IgD-negative memory B cell (primary cell): ENCODE results near the gene VAT1L. TPM values are rescaled to one million over a fixed set of nuclear protein-coding genes. Genes with fewer than 3 reads are reported as not detected.

Experiments
- H3K27ac Mint-ChIP-seq, 3 donors: one replicate each; pipeline ENCODE4 v1.8.0; 2020 to 2022; ENCODE audit warnings: mild to moderate bottlenecking in 3 of 3, mixed read lengths in 3 of 3, moderate library complexity in 1 of 3
- H3K27me3 Mint-ChIP-seq: one replicate; pipeline ENCODE4 v1.8.0; 2021; ENCODE audit warnings: mixed read lengths
- H3K36me3 Mint-ChIP-seq: one replicate; pipeline ENCODE4 v1.8.0; 2020; ENCODE audit warnings: mild to moderate bottlenecking, mixed read lengths
- H3K4me1 Mint-ChIP-seq, 3 donors: one replicate each; pipeline ENCODE4 v1.8.0; 2020 to 2022; ENCODE audit warnings: mixed read lengths in 3 of 3, mild to moderate bottlenecking in 1 of 3
- H3K4me3 Mint-ChIP-seq, 4 donors: one replicate each; pipeline ENCODE4 v1.8.0; 2020 to 2022; ENCODE audit warnings: mild to moderate bottlenecking in 4 of 4, mixed read lengths in 4 of 4, moderate library complexity in 3 of 4
- H3K9me3 Mint-ChIP-seq, 3 donors: one replicate each; pipeline ENCODE4 v1.8.0; 2020 to 2021; ENCODE audit warnings: mixed read lengths in 3 of 3, mild to moderate bottlenecking in 1 of 3
- polyA plus RNA-seq: library from polyadenylated mRNA; unstranded; fragments of 300-500 nt; fragmentation: Illumina TruSeq; gene quantifications from one replicate; pipeline ENCODE4 v1.2.3, GENCODE V29; 2021

Gene VAT1L, protein sequence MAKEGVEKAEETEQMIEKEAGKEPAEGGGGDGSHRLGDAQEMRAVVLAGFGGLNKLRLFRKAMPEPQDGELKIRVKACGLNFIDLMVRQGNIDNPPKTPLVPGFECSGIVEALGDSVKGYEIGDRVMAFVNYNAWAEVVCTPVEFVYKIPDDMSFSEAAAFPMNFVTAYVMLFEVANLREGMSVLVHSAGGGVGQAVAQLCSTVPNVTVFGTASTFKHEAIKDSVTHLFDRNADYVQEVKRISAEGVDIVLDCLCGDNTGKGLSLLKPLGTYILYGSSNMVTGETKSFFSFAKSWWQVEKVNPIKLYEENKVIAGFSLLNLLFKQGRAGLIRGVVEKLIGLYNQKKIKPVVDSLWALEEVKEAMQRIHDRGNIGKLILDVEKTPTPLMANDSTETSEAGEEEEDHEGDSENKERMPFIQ
- not detected for polyA plus RNA-seq

DNA sequence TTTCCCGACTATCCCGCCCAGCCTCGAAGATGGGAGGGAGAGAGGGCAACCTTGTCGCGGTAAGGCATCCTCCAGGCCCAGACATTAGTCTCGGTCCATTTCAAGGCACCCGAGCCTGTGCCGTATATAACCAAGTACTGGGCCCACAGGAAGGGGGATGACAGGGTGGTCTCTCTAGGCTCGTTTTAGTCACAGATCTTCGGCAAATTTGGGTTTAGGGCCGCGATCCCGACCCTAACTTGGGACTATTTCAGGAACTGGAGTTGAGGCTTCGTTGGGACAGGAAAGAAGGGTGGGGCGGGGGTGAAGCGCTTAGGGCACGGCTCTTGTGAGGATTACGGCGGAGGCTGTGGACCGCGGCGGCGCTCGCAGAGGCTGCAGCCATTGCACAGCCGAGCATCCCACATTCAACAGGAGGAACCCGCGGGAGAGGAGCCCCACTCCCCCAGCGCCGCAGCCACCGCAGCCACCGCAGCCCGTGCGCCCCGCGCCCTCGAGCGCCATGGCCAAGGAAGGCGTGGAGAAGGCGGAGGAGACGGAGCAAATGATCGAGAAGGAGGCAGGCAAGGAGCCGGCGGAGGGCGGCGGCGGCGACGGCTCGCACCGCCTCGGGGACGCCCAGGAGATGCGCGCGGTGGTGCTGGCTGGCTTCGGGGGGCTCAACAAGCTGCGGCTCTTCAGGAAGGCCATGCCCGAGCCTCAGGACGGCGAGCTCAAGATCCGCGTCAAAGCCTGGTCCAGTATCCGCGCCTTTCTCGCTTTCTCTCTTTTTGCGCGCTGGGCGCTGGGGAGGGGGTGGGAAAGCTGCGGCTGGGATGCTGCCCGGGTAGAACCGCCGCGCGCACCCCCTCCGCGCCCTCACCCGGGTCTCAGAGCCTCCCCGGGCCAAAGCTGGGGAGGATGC is at the start of gene VAT1L:
Gene VAT1L (plus strand): TSS at position 384 of the 904 bp plus-strand sequence. CDS start 119 bp downstream, at position 503.
- H3K36me3 Mint-ChIP-seq, result no peaks in the 10 kb centered on the region
- H3K4me1 Mint-ChIP-seq, result peaks cover 0 to 10% (median 6%) of the 10 kb centered on the region in 3 donors
- H3K27me3 Mint-ChIP-seq, result peaks cover 44% of the 10 kb centered on the region
- H3K4me3 Mint-ChIP-seq, result peak within 1 kb of the TSS in 3 of 4 donors; percentile 75 to 89 (median 75)
- H3K9me3 Mint-ChIP-seq, result peaks cover 0 to 2% (median 0%) of the 10 kb centered on the region in 3 donors
- no peak within 1 kb of the TSS for H3K27ac Mint-ChIP-seq

DNA sequence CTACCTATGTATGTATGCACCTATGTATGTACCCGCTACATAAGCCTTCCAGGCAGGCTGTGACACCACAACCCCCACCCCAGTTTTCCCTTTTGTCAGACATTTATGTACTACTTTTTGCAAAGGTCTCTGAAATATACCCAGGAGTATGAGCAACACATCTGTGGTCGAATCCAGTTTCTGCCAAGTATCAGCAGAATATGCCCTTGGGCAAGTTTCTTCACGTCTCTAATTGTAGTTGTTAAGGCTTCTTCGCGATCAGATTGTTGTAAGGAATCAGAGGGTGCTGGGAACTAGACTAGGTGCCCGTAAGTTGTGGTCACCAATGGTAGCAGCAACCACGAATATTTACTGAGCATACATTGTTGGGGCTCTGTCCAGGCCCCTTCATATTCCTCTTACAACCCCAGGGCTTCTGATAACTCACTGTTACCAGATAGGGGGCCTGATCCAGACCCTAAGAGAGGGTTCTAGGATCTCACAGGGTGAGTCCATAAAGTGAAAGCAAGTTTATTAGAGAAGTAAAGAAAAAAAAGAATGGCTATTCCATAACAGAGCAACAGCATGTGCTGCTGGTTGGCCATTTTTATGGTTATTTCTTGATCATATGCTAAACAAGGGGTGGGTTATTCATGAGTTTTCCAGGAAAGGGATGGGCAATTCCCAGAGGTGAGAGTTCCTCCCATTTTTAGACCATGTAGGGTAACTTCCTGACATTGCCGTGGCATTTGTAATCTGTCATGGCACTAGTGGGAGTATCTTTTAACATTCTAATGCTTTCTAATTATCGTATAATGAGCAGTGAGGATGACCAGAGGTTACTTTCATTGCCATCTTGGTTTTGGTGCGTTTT is 49.4 kb upstream of the VAT1L start:
- Mint-ChIP-seq H3K27ac (no peak overlapping the region), H3K4me3 (no peak overlapping the region), H3K36me3 (no peaks in the 10 kb centered on the region), H3K27me3 (no peaks in the 10 kb centered on the region), H3K9me3 (peaks cover 0 to 7% (median 6%) of the 10 kb centered on the region in 3 donors), H3K4me1 (peaks cover 0 to 2% (median 0%) of the 10 kb centered on the region in 3 donors)

DNA sequence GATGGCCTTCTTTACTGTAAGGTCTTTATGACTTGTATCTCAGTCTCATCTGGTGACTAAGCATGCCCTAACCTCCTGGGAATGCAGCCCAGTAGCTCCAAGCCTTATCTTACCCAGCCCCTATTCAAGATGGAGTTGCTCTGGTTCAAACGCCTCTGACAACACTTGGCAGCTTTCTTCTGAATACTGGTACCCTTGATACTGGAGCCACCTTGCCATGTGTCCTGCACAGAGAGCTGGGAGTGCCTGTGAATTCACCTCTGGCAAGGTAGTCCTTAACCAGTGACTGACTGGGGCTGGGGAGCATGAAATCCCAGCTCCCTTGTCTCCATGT is 48.8 kb upstream of the VAT1L start:
- no peak overlapping the region for H3K27ac Mint-ChIP-seq
- H3K4me1 Mint-ChIP-seq, result peaks cover 0 to 2% (median 0%) of the 10 kb centered on the region in 3 donors
- H3K4me3 Mint-ChIP-seq, result no peak overlapping the region
- H3K36me3 Mint-ChIP-seq, result no peaks in the 10 kb centered on the region
- H3K27me3 Mint-ChIP-seq, result no peaks in the 10 kb centered on the region
- H3K9me3 Mint-ChIP-seq, result peaks cover 0 to 5% (median 4%) of the 10 kb centered on the region in 3 donors

DNA sequence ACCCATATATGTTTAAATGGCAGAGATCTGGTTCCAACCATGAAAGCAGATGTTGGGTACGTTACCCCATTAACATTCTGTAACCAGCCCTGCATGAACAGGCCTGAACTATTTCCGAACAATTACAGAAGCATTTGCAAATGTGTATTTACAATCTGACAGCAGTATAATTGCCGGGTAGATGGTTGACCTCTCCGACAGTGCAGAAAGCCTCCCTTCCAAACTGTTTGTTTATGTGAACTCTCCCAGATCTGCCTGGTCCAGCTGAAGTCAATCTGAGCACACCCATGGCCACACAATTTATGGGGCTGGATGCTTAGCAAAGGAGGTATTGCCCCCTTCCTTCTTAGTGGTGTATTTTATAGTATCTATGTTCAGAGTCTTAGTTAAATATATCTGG is 44.2 kb upstream of the VAT1L start:
- H3K4me1 Mint-ChIP-seq, result no peaks in the 10 kb centered on the region

DNA sequence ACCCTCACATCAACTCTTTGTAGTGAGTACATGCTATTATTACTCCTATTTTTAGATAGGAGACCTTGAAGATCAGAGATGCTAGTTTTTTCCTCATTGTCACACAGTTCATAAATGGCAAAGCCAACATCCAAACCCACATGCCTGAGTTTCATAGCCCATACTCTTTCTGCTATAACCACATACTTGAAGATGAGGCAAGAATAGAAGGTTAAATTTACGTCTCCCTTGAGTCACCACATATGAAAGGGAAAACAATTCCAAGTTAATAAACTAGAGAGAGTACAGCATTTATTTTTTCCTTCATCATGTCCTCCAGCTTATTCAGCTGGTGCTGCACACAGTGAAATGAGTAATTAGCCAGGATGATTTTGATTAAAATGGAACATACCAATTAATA is 42.4 kb upstream of the VAT1L start:
- no peak overlapping the region for H3K27ac Mint-ChIP-seq
- no peaks in the 10 kb centered on the region for H3K9me3 Mint-ChIP-seq
- H3K27me3 Mint-ChIP-seq, result peaks cover 8% of the 10 kb centered on the region
- no peak overlapping the region for H3K4me3 Mint-ChIP-seq
- H3K36me3 Mint-ChIP-seq, result no peaks in the 10 kb centered on the region
- no peaks in the 10 kb centered on the region for H3K4me1 Mint-ChIP-seq

More for the DNA sequence above, 44.2 kb upstream of the VAT1L start:
- peaks cover 6% of the 10 kb centered on the region for H3K27me3 Mint-ChIP-seq
- no peak overlapping the region for H3K27ac Mint-ChIP-seq
- peaks cover 0 to 3% (median 0%) of the 10 kb centered on the region in 3 donors for H3K9me3 Mint-ChIP-seq
- no peak overlapping the region for H3K4me3 Mint-ChIP-seq
- no peaks in the 10 kb centered on the region for H3K36me3 Mint-ChIP-seq

DNA sequence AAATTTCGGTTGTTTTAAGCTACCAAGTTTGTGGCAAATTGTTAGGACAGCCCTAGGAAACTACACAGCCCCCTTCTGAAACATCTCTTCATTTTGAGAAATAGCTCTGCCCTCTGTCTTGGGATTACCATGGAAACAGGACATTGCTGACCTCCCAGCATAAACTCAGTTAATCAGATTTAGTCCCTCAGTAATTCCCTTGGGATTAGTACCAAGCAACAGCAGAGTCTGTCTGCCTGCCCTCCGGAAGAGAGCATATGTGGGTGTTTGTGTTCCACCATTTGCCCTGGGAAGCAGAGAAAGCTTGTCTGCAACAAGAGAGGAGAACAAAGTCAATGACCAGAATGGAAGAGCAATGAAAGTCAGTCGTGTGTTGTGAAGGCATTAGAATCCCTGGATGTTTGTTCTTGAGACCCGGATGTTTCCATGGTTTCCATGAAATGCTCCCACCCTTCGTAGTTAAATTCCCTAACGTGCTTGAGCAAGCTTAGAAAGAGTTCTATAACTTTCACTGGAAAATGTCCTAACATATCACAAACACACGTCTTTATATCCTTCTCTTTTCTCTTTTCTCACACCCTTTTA is 39.9 kb upstream of the VAT1L start:
- H3K27ac Mint-ChIP-seq, result no peak overlapping the region
- peaks cover 8% of the 10 kb centered on the region for H3K27me3 Mint-ChIP-seq

DNA sequence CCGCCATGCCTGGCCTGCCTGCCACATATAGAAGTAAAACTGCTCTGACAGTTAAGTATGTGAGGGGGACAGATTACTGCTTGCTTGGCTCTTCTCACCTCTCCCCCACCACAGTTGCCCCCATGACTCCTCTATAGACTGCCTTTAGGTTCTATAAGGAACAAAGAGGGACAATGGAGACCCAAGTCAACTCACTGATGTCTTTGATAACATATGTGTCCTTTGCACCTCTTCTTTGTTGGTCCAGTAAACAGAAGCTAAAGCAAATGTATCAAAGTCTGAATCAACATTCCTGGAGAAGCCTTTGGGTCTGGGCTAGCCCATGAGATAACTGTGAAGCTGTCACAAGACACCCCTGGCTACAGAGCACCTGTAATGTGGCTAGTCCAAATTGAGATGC is 38.9 kb upstream of the VAT1L start:
- Mint-ChIP-seq H3K9me3 (no peaks in the 10 kb centered on the region), H3K27ac (no peak overlapping the region), H3K36me3 (no peaks in the 10 kb centered on the region), H3K4me1 (no peaks in the 10 kb centered on the region), H3K27me3 (peaks cover 8% of the 10 kb centered on the region), H3K4me3 (no peak overlapping the region)

More for the DNA sequence above, 39.9 kb upstream of the VAT1L start:
- H3K36me3 Mint-ChIP-seq, result no peaks in the 10 kb centered on the region
- H3K4me3 Mint-ChIP-seq, result no peak overlapping the region
- H3K9me3 Mint-ChIP-seq, result no peaks in the 10 kb centered on the region
- H3K4me1 Mint-ChIP-seq, result no peaks in the 10 kb centered on the region

DNA sequence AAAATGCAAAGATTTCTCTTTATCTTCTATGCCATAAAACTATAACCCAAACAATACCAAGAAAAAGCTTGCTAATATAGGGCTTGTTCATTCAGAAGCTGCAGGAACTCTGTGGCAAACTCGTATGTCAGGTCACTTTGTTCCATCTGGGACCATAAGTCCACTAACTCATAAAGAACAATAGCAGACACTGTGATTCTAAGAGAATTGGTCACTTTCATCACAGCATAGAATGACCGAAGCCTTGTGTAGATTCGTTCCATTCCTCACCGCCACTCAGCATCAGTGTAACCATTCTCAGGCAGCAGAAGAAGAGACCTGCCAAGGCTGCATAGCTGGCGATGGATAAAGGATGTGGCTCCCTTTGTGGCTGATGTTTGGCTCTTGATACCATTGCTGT is 30.3 kb upstream of the VAT1L start:
- no peaks in the 10 kb centered on the region for H3K36me3 Mint-ChIP-seq
- H3K9me3 Mint-ChIP-seq, result no peaks in the 10 kb centered on the region
- H3K27me3 Mint-ChIP-seq, result no peaks in the 10 kb centered on the region
- H3K27ac Mint-ChIP-seq, result peak overlapping the region in 1 of 3 donors; percentile 24
- no peaks in the 10 kb centered on the region for H3K4me1 Mint-ChIP-seq
- no peak overlapping the region for H3K4me3 Mint-ChIP-seq

DNA sequence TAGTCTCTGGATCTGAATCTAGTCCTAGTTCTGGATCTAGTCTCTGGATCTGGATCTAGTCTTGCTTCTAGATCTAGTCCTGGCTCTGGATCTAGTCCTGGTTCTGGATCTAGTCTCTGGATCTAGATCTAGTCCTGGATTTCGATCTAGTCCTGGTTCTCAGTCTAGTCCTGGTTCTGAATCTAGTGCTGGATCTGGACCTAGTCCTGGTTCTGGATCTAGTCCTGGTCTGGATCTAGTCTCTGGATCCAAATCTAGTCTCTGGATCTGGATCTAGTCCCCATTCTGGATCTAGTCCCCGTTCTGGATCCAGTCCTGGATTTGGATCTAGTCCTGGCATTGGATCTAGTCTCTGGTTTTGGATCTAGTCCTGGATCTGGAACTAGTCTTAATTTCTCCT is 29.9 kb upstream of the VAT1L start:
- Mint-ChIP-seq H3K36me3 (no peaks in the 10 kb centered on the region), H3K27ac (peak overlapping the region in 1 of 3 donors; percentile 24), H3K4me3 (no peak overlapping the region), H3K27me3 (no peaks in the 10 kb centered on the region), H3K9me3 (no peaks in the 10 kb centered on the region), H3K4me1 (no peaks in the 10 kb centered on the region)

DNA sequence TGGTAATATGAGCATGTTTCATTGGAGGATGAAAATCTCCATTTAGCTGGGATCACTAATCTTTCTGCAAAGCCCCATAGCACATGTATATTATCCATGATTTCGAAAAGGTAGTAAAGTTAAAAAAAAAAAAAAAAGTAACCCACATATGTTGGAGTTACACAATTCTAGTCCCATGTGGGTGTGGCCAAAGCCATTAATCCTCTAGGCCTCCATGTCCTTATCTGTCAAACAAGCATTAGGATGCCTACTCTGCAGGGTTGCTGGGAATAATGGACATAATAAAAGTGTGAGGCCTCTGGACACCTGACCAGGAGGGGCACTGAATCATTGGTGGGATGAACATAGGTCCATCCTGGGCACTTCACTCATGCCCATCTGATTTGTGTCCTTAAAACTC is 29.2 kb upstream of the VAT1L start:
- no peaks in the 10 kb centered on the region for H3K4me1 Mint-ChIP-seq
- no peak overlapping the region for H3K4me3 Mint-ChIP-seq
- no peaks in the 10 kb centered on the region for H3K27me3 Mint-ChIP-seq
- no peaks in the 10 kb centered on the region for H3K36me3 Mint-ChIP-seq
- no peaks in the 10 kb centered on the region for H3K9me3 Mint-ChIP-seq
- H3K27ac Mint-ChIP-seq, result no peak overlapping the region

DNA sequence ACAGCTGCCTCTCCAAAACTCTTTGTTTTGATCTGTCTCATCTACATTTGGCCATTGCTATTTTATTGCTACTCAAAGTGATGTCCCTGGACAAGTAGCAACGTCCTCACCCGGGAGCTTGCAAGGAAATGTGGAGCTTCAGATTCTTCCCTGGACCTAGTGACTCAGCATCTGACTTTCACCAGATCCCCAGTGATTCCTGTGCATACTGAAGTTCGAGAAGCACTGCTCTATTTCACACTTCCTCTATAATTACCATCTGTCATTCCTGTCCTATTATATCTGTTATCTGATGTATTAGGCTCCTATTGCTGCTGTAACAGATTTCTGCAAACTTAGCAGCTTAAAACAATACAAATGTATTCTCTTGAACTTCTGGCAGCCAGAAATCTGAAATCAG is 28.5 kb upstream of the VAT1L start:
- no peaks in the 10 kb centered on the region for H3K36me3 Mint-ChIP-seq
- no peaks in the 10 kb centered on the region for H3K27me3 Mint-ChIP-seq
- no peak overlapping the region for H3K4me3 Mint-ChIP-seq
- H3K27ac Mint-ChIP-seq, result no peak overlapping the region
- H3K9me3 Mint-ChIP-seq, result no peaks in the 10 kb centered on the region
- H3K4me1 Mint-ChIP-seq, result no peaks in the 10 kb centered on the region

DNA sequence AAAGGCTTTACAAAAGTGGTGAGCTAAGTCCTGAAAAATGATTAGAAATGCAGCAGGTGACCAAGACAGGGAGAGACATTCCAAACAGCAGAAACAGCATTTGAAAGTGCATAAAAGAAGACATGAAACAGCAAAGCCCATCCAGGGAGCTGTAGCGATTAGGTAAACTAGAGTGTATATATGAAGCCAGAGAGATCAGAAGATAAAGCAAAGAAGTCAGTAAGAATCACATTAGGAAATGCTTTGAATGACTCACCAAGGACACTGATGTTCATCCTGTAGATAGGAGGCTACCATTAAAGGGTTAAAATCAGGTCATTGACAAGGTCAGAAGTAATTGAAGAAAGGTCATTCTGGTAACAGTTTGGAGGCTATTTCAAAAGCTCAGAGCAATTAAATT is 27.6 kb upstream of the VAT1L start:
- H3K4me1 Mint-ChIP-seq, result no peaks in the 10 kb centered on the region
- no peaks in the 10 kb centered on the region for H3K27me3 Mint-ChIP-seq

DNA sequence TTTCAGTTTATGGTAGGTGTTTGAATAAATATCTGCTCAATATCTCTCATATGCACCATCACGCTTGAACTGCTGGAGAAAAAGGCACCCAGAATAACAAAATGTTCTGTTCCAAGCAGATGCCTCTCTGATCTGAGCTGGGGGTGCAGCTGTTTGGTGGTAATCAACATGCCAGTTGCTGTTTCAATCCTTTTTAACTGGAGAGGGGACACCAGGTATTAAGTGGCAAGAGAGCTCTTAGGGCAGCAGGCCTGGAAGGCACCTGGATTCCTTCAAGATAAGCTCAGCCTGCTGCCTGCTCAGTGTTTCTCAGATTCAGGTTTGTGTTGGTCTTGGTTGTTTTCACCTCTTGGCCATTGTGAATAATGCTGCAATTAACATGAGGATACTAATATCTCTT is 27.2 kb upstream of the VAT1L start:
- Mint-ChIP-seq H3K36me3 (no peaks in the 10 kb centered on the region), H3K9me3 (no peaks in the 10 kb centered on the region), H3K27ac (no peak overlapping the region), H3K27me3 (no peaks in the 10 kb centered on the region), H3K4me1 (no peaks in the 10 kb centered on the region), H3K4me3 (no peak overlapping the region)

More for the DNA sequence above, 27.6 kb upstream of the VAT1L start:
- no peak overlapping the region for H3K27ac Mint-ChIP-seq
- no peaks in the 10 kb centered on the region for H3K9me3 Mint-ChIP-seq
- no peak overlapping the region for H3K4me3 Mint-ChIP-seq
- H3K36me3 Mint-ChIP-seq, result no peaks in the 10 kb centered on the region

DNA sequence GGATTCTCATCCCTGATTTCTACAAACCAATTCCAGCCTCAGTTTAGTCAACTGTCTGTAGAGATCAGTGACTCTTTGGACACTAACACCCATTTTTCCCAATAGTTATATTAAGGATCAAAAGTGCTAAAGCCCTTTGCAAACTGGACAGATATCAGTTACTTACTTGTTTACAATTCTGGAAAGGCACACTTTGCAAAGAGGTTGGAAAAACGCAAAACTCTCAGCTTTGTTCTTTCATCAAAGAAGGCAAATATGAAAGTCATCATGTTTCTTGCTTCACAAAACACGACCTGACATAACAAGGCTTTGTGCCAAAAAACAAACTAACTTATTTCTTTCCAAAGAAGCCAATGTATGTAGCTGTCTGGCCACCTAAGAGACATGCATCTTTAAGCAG is 26.1 kb upstream of the VAT1L start:
- Mint-ChIP-seq H3K4me1 (no peaks in the 10 kb centered on the region), H3K27ac (no peak overlapping the region), H3K9me3 (no peaks in the 10 kb centered on the region), H3K27me3 (no peaks in the 10 kb centered on the region), H3K4me3 (no peak overlapping the region), H3K36me3 (no peaks in the 10 kb centered on the region)
